ENCODE measurements around the gene ACKR4.

- TF ChIP-seq CTCF (conservative IDR thresholded peaks at IDR 0.05): no peak
- TF ChIP-seq EZH2 (IDR thresholded peaks at IDR 0.05; ENCODE audit: low read depth): no peak
Observed at GRCh38 chr3:132606085-132606484, 9.0 kb downstream of the ACKR4 start.

Data from PC-9 (cell line).